SK-N-SH (cell line): Measurements from ENCODE around the gene ARID4B. TPM values are rescaled to one million over a fixed set of nuclear protein-coding genes. Genes with fewer than 3 reads are reported as not detected.

ENCODE experiments used
- CTCF ChIA-PET: fragments of 300-600, 350-600 bp; formaldehyde crosslinking; extraction: SDS; loops from one replicate; lab custom pipeline; 2021; lab: Yijun Ruan, JAX
- POLR2A ChIA-PET: fragments of 350-600 bp; sonication (Branson Sonifier 250); formaldehyde crosslinking; extraction: SDS; loops from one replicate; lab custom pipeline; 2020; ENCODE audit warnings: antibody characterized with exemption, inconsistent platforms; lab: Yijun Ruan, JAX
- DNase-seq: peaks from one replicate; pipeline ENCODE4 v3.0.0; 2012
- H2AFZ ChIP-seq: fragments of 200-600 bp; sonication (generic); 2 replicates; pipeline ENCODE4 v1.8.1; 2016; ENCODE audit warnings: antibody characterized with exemption, mild to moderate bottlenecking, low read depth
- H3F3A ChIP-seq: fragments of 200-600 bp; sonication (generic); replicated peaks from 2 replicates; pipeline ENCODE3; 2016; ENCODE audit warnings: antibody characterized with exemption, mild to moderate bottlenecking; ENCODE audit not compliant: insufficient read depth
- H3K27ac ChIP-seq, 2 experiments: fragments of 200-500 bp in 1 of 2; fragments of 200-600 bp in 1 of 2; sonication (Bioruptor generic) in 1 of 2; sonication (generic), shearing (Covaris generic) in 1 of 2; 2 replicates each; pipeline versions ENCODE4 v1.5.1 to v1.6.1; 2014 to 2016; ENCODE audit warnings: low read depth in 2 of 2, inconsistent platforms in 1 of 2, low read length in 1 of 2, mild to moderate bottlenecking in 1 of 2, mixed read lengths in 1 of 2
- H3K27me3 ChIP-seq: fragments of 200-600 bp; sonication (generic), shearing (Covaris generic); 2 replicates; pipeline ENCODE4 v1.6.1; 2016; ENCODE audit warnings: mixed run types; ENCODE audit not compliant: insufficient read depth
- H3K36me3 ChIP-seq, 2 experiments: fragments of 200-500 bp in 1 of 2; fragments of 200-600 bp in 1 of 2; sonication (Bioruptor generic) in 1 of 2; sonication (generic) in 1 of 2; replicated peaks in 1 of 2; 2 replicates each; pipeline versions ENCODE3 to v1.5.1; 2014 to 2016; ENCODE audit warnings: low read length in 1 of 2, mild to moderate bottlenecking in 1 of 2; ENCODE audit not compliant: insufficient read depth in 2 of 2, control insufficient read depth in 1 of 2
- H3K4me1 ChIP-seq, 2 experiments: fragments of 200-500 bp in 1 of 2; fragments of 200-600 bp in 1 of 2; sonication (Bioruptor generic) in 1 of 2; sonication (generic), shearing (Covaris generic) in 1 of 2; 2 replicates each; pipeline versions ENCODE4 v1.5.1 to v1.6.1; 2014 to 2016; ENCODE audit warnings: low read depth in 1 of 2, low read length in 1 of 2, mixed run types in 1 of 2; ENCODE audit not compliant: insufficient read depth in 2 of 2, control insufficient read depth in 1 of 2
- H3K4me2 ChIP-seq: fragments of 200-600 bp; sonication (generic), shearing (Covaris generic); 2 replicates; pipeline ENCODE4 v1.6.1; 2017; ENCODE audit warnings: mixed run types
- H3K4me3 ChIP-seq, 2 experiments: fragments of 200-500 bp in 1 of 2; fragments of 200-600 bp in 1 of 2; sonication (Bioruptor generic) in 1 of 2; sonication (generic), shearing (Covaris generic) in 1 of 2; 2 replicates each; pipeline versions ENCODE4 v1.5.1 to v1.8.1; 2014 to 2016; ENCODE audit warnings: low read depth in 2 of 2, inconsistent platforms in 1 of 2, low read length in 1 of 2, mild to moderate bottlenecking in 1 of 2, mixed read lengths in 1 of 2, moderate library complexity in 1 of 2
- H3K79me2 ChIP-seq: fragments of 200-600 bp; sonication (generic); 2 replicates; pipeline ENCODE4 v1.8.1; 2017; ENCODE audit warnings: mild to moderate bottlenecking; ENCODE audit not compliant: insufficient read depth
- H3K9ac ChIP-seq: fragments of 200-600 bp; sonication (generic); 2 replicates; pipeline ENCODE4 v1.6.1; 2017; ENCODE audit warnings: mixed run types
- H3K9me2 ChIP-seq: fragments of 200-600 bp; sonication (generic); 2 replicates; pipeline ENCODE4 v1.6.1; 2017; ENCODE audit warnings: mixed run types
- H3K9me3 ChIP-seq: fragments of 200-600 bp; sonication (generic); 2 replicates; pipeline ENCODE4 v1.6.1; 2017; ENCODE audit warnings: mixed run types, mild to moderate bottlenecking, moderate library complexity
- H4K20me1 ChIP-seq: fragments of 200-600 bp; sonication (generic); 2 replicates; pipeline ENCODE4 v1.6.1; 2017; ENCODE audit warnings: mild to moderate bottlenecking, mixed run types; ENCODE audit not compliant: insufficient read depth
- CTCF ChIP-seq: fragments of 200-600 bp; sonication (generic); IDR thresholded peaks from 2 replicates; pipeline ENCODE4 v1.6.1; 2017; ENCODE audit warnings: antibody characterized with exemption, mild to moderate bottlenecking, moderate library complexity
- ELF1 ChIP-seq: IDR thresholded peaks from 2 replicates; pipeline ENCODE4 v1.4.0; 2012
- FOSL2 ChIP-seq: IDR thresholded peaks from 2 replicates; pipeline ENCODE4 v1.4.0; 2012; ENCODE audit warnings: low read depth, mild to moderate bottlenecking, moderate library complexity, borderline replicate concordance
- GATA2 ChIP-seq: sonication (generic); formaldehyde crosslinking; IDR thresholded peaks from 2 replicates; pipeline ENCODE4 v1.5.0; 2020; ENCODE audit warnings: mild to moderate bottlenecking, missing genetic modification reagents
- JUND ChIP-seq: IDR thresholded peaks from 2 replicates; pipeline ENCODE4 v1.4.0; 2012
- MEF2A ChIP-seq: IDR thresholded peaks from 2 replicates; pipeline ENCODE4 v1.4.0; 2012; ENCODE audit warnings: low read depth, borderline replicate concordance
- MXI1 ChIP-seq: IDR thresholded peaks from 2 replicates; pipeline ENCODE4 v1.6.1; 2012; ENCODE audit warnings: mild to moderate bottlenecking, low read depth, low read length, improper control_type of control experiment
- NFIC ChIP-seq: IDR thresholded peaks from 2 replicates; pipeline ENCODE4 v1.4.0; 2012; ENCODE audit warnings: borderline replicate concordance
- NRF1 ChIP-seq: IDR thresholded peaks from 2 replicates; pipeline ENCODE4 v1.6.1; 2012; ENCODE audit warnings: low read depth, mild to moderate bottlenecking, low read length
- PBX3 ChIP-seq: IDR thresholded peaks from 2 replicates; pipeline ENCODE4; 2012
- RCOR1 ChIP-seq: fragments of 150-350 bp; IDR thresholded peaks from 2 replicates; pipeline ENCODE4 v1.6.1; 2017; ENCODE audit warnings: antibody characterized with exemption, low read length
- RXRA ChIP-seq: IDR thresholded peaks from 2 replicates; pipeline ENCODE4 v1.4.0; 2012; ENCODE audit warnings: low read depth, mild to moderate bottlenecking, borderline replicate concordance
- SMC3 ChIP-seq: IDR thresholded peaks from 2 replicates; pipeline ENCODE4 v1.6.1; 2012; ENCODE audit warnings: low read depth, low read length, improper control_type of control experiment
- TAF1 ChIP-seq: IDR thresholded peaks from 2 replicates; pipeline ENCODE4 v1.6.1; 2012; ENCODE audit warnings: low read depth, mild to moderate bottlenecking, low read length, moderate library complexity, borderline replicate concordance
- TCF12 ChIP-seq: IDR thresholded peaks from 2 replicates; pipeline ENCODE4 v1.4.0; 2012
- TEAD4 ChIP-seq: IDR thresholded peaks from 2 replicates; pipeline ENCODE4 v1.4.0; 2012; ENCODE audit warnings: mild to moderate bottlenecking, borderline replicate concordance; ENCODE audit not compliant: insufficient read depth
- YY1 ChIP-seq: IDR thresholded peaks from 2 replicates; pipeline ENCODE4 v1.4.0; 2012; ENCODE audit warnings: low read depth, mild to moderate bottlenecking
- WGBS: methylation state at CpG from one replicate; pipeline ENCODE4 v1.1.6; 2017; ENCODE audit warnings: low lambda C conversion rate; 5-methylcytosine and 5-hydroxymethylcytosine counted together
- polyA plus RNA-seq, 3 experiments: library from polyadenylated mRNA; depleted of rRNA; stranded (reverse); fragments of >200 nt; gene quantifications; 2 replicates each; pipeline ENCODE4 v1.2.3, GENCODE V29; 2012
- TF ChIP-seq, protein P1 (sequence below): fragments of 150-350 bp; IDR thresholded peaks from 2 replicates; pipeline ENCODE4 v1.6.1; 2016; ENCODE audit warnings: mild to moderate bottlenecking, low read depth, low read length

The ARID4B gene
- polyA plus RNA-seq, 1 of the 3 experiments (the other 2 are of a cell fraction): 4.4 TPM

DNA sequence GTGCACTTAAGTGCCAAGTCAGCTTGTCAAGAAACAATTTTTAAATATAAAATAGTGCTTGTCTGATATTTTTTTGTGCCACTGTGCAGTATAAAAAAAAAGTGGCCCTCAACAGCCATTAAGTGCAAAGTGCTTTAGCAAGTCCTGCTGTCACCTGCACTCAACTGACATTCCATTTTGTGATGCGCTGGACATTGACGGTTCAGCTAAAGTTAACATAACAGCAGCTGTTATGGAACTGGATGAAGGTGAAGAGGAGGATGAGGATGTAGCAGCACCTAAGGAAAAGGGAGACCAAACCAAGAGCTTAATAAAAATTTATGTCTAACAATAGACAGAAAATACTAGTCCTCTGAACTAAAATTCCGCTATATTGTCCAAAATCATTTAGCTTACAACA is 159.6 kb downstream of the ARID4B start:
- Histone ChIP-seq H3K36me3 (peaks cover 18 to 62% of the 10 kb centered on the region in 2 experiments), H3F3A (peaks cover 14% of the 10 kb centered on the region), H3K4me1 (no peaks in the 10 kb centered on the region), H4K20me1 (no peaks in the 10 kb centered on the region), H3K9me2 (no peaks in the 10 kb centered on the region), H3K9ac (no peak overlapping the region), H3K9me3 (no peaks in the 10 kb centered on the region), H2AFZ (no peak overlapping the region), H3K4me3 (no peak overlapping the region), H3K4me2 (no peak overlapping the region), H3K79me2 (no peaks in the 10 kb centered on the region), H3K27me3 (no peaks in the 10 kb centered on the region), H3K27ac (no peak overlapping the region)
- TF ChIP-seq GATA2 (CRISPR knock-in tag) (no peak), TEAD4 (no peak), SMC3 (no peak), MEF2A (no peak), FOSL2 (no peak), YY1 (no peak), TAF1 (no peak), TCF12 (no peak), RXRA (no peak), RCOR1 (no peak), NRF1 (no peak), NFIC (no peak), CTCF (no peak), ELF1 (no peak), MXI1 (no peak), PBX3 (no peak), JUND (no peak)
- TF ChIP-seq, protein P1, sequence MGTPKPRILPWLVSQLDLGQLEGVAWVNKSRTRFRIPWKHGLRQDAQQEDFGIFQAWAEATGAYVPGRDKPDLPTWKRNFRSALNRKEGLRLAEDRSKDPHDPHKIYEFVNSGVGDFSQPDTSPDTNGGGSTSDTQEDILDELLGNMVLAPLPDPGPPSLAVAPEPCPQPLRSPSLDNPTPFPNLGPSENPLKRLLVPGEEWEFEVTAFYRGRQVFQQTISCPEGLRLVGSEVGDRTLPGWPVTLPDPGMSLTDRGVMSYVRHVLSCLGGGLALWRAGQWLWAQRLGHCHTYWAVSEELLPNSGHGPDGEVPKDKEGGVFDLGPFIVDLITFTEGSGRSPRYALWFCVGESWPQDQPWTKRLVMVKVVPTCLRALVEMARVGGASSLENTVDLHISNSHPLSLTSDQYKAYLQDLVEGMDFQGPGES: no peak
- ChIA-PET POLR2A (no interaction called here), CTCF (interaction anchor here (1.1 to 2.4 kb wide), 2 partner anchors 162 to 247 kb away, joined by 3 to 6 read pairs; no protein-coding TSS in a partner anchor)
- DNase-seq: no peak
- WGBS: 98% methylated on average over 3 of the region's 3 CpGs
